ENCODE measurements around the gene RNF146. TPM values are rescaled to one million over a fixed set of nuclear protein-coding genes. Genes with fewer than 3 reads are reported as not detected.

The RNF146 gene
- total and polyA plus RNA-seq, 9 of the 15 experiments (the other 6 are each of a cell fraction or from before 2014, with no cell fraction given) = 8.4 to 30.5 (median 17.5) TPM

GRCh38 chr6:127266178-127266891 is at the start of gene RNF146 (continued):
- TF ChIP-seq ZNF232 (CRISPR knock-in tag; IDR thresholded peaks at IDR 0.05) (no peak), ZNF589 (CRISPR knock-in tag; IDR thresholded peaks at IDR 0.05; ENCODE audit: low read depth) (0 out of 2 replicates have a peak, but pooled peaks have one; percentile 47), HOXB6 (CRISPR knock-in tag; IDR thresholded peaks at IDR 0.05; ENCODE audit: borderline replicate concordance) (no peak), NCOA6 (IDR thresholded peaks at IDR 0.05) (no peak), YBX1 (IDR thresholded peaks at IDR 0.05) (no peak), E2F5 (CRISPR knock-in tag; IDR thresholded peaks at IDR 0.05) (no peak), ZBTB33 (CRISPR knock-in tag; IDR thresholded peaks at IDR 0.05) (no peak), MAZ (CRISPR knock-in tag; conservative IDR thresholded peaks at IDR 0.05 in 1 of 2, IDR thresholded peaks at IDR 0.05 in 1 of 2) (no peak; a peak in 1 of 4 replicates), RUNX1 (IDR thresholded peaks at IDR 0.05; ENCODE audit: low read depth) (no peak), GTF2A2 (tag; IDR thresholded peaks at IDR 0.05) (no peak), HMGN3 (IDR thresholded peaks at IDR 0.05; ENCODE audit: borderline replicate concordance, extremely low read depth, insufficient read length, low read depth, low read length) (peak; percentile 79), ETV6 (IDR thresholded peaks at IDR 0.05; ENCODE audit: borderline replicate concordance in 1 of 2, low read depth in 2 of 2, low read length in 1 of 2) (no peak), ETV6 (CRISPR knock-in tag; IDR thresholded peaks at IDR 0.05; ENCODE audit: borderline replicate concordance) (no peak), MYC (IDR thresholded peaks at IDR 0.05; ENCODE audit: low read depth, low read length) (no peak; the same call in 1 of the 2 replicates), MYC (CRISPR knock-in tag; IDR thresholded peaks at IDR 0.05; ENCODE audit: borderline replicate concordance, low read depth) (no peak), TSC22D4 (tag; IDR thresholded peaks at IDR 0.05) (no peak), ZKSCAN8 (CRISPR knock-in tag; IDR thresholded peaks at IDR 0.05) (no peak), ILF3 (IDR thresholded peaks at IDR 0.05; ENCODE audit: borderline replicate concordance) (no peak), JUNB (CRISPR knock-in tag; conservative IDR thresholded peaks at IDR 0.05) (no peak), XRCC3 (IDR thresholded peaks at IDR 0.05) (no peak), PHB2 (IDR thresholded peaks at IDR 0.05; ENCODE audit: low read depth) (no peak), ZNF699 (CRISPR knock-in tag; IDR thresholded peaks at IDR 0.05; ENCODE audit: insufficient replicate concordance) (no peak), NELFE (IDR thresholded peaks at IDR 0.05; ENCODE audit: insufficient read depth, insufficient read length) (no peak), PKNOX1 (IDR thresholded peaks at IDR 0.05) (no peak), LARP7 (IDR thresholded peaks at IDR 0.05) (no peak)
